H1 (cell line): ENCODE data around the gene SLC6A19.

Source experiments
- ASH2L ChIP-seq: fragments of 200-600, 300-600 bp; sonication (generic); IDR thresholded peaks from one replicate; pipeline ENCODE4 v1.7.1; 2017; ENCODE audit warnings: low read length
- ATF2 ChIP-seq: IDR thresholded peaks from 2 replicates; pipeline ENCODE4 v1.6.1; 2012; ENCODE audit warnings: low read length, inconsistent platforms
- BRCA1 ChIP-seq: IDR thresholded peaks from 2 replicates; pipeline ENCODE4 v1.6.1; 2012; ENCODE audit warnings: low read depth, low read length, improper control_type of control experiment
- CTCF ChIP-seq, 3 experiments: IDR thresholded peaks; 1 replicate in 2 of 3; 2 replicates in 1 of 3; pipeline versions ENCODE4 v1.5.1 to v1.6.1; 2011; ENCODE audit warnings: low read length in 3 of 3, mild to moderate bottlenecking in 3 of 3, inconsistent platforms in 2 of 3, low read depth in 1 of 3, moderate library complexity in 1 of 3; ENCODE audit not compliant: insufficient read depth in 1 of 3; ENCODE audit errors: control extremely low read depth in 1 of 3
- E2F6 ChIP-seq: IDR thresholded peaks from 2 replicates; pipeline ENCODE4 v1.6.1; 2012; ENCODE audit warnings: inconsistent platforms
- EZH2 ChIP-seq: fragments of 200-600 bp; sonication (generic); IDR thresholded peaks from 2 replicates; pipeline ENCODE4 v1.7.1; 2012; ENCODE audit warnings: low read depth, mild to moderate bottlenecking, moderate library complexity, low read length, inconsistent platforms; ENCODE audit not compliant: severe bottlenecking
- NRF1 ChIP-seq: IDR thresholded peaks from 2 replicates; pipeline ENCODE4 v1.6.1; 2011; ENCODE audit warnings: mild to moderate bottlenecking, low read depth, low read length, improper control_type of control experiment
- POLR2A ChIP-seq, 2 experiments: IDR thresholded peaks; 1 replicate in 1 of 2; 2 replicates in 1 of 2; pipeline ENCODE4 v1.6.1; 2011; ENCODE audit warnings: low read depth in 2 of 2, low read length in 2 of 2, mild to moderate bottlenecking in 2 of 2; ENCODE audit errors: control extremely low read depth in 1 of 2
- SIN3A ChIP-seq, 2 experiments: IDR thresholded peaks in 1 of 2; conservative IDR thresholded peaks in 1 of 2; 2 replicates each; pipeline ENCODE4 v1.6.1; 2011 to 2012; ENCODE audit warnings: low read length in 2 of 2, improper control_type of control experiment in 1 of 2, low read depth in 1 of 2, mild to moderate bottlenecking in 1 of 2

- TF ChIP-seq EZH2 (no peak), POLR2A (IDR thresholded peaks at IDR 0.05; ENCODE audit: control extremely low read depth in 1 of 2, low read depth in 2 of 2, low read length in 2 of 2) (no peak), BRCA1 (no peak), ATF2 (no peak), E2F6 (no peak), CTCF (IDR thresholded peaks at IDR 0.05; ENCODE audit: control extremely low read depth in 1 of 3, insufficient read depth in 1 of 3, low read depth in 1 of 3, low read length in 3 of 3) (no peak), ASH2L (no peak), NRF1 (no peak), SIN3A (conservative IDR thresholded peaks at IDR 0.05 in 1 of 2, IDR thresholded peaks at IDR 0.05 in 1 of 2; ENCODE audit: low read depth in 1 of 2, low read length in 2 of 2) (no peak)
Measured at GRCh38 chr5:1235838-1236237, 34.4 kb downstream of the SLC6A19 start.
